Daoy (cell line): ENCODE data around the gene TMEM63C. TPM values are rescaled to one million over a fixed set of nuclear protein-coding genes. Genes with fewer than 3 reads are reported as not detected.
A peak's percentile ranks its signal among the peaks of the same experiment; 100 is the strongest.
"Not testable (repeated sequence)": the region's sequence is repeated elsewhere in the genome, so short reads cannot be mapped to it uniquely, and the experiment has no call there.

ENCODE experiments used
- DNase-seq: peaks from one replicate; pipeline ENCODE4 v3.0.0-alpha.2; 2015; ENCODE audit warnings: low read depth
- total RNA-seq: library from RNA; depleted of rRNA; stranded (reverse); fragments of >200 nt; shearing (Covaris generic); gene quantifications from 2 replicates; pipeline ENCODE4 v1.2.3, GENCODE V29; 2014

TMEM63C gene
- total RNA-seq, 1 experiment from 2014 or later = 0.63 TPM

GRCh38 chr14:77276295-77276935 is 94.8 kb downstream of the TMEM63C start:
- DNase-seq = no peak

GRCh38 chr14:77276959-77277358 is 95.4 kb downstream of the TMEM63C start:
- no peak for DNase-seq

- no peak for DNase-seq
Measured at GRCh38 chr14:77278461-77279230, 97.0 kb downstream of the TMEM63C start.

- DNase-seq = no peak
Measured at GRCh38 chr14:77279719-77280118, 98.1 kb downstream of the TMEM63C start.

GRCh38 chr14:77280921-77281320 is 99.3 kb downstream of the TMEM63C start:
- DNase-seq = not testable (repeated sequence)

- no peak for DNase-seq
Measured at GRCh38 chr14:77281852-77282410, 100.3 kb downstream of the TMEM63C start.

- no peak for DNase-seq
Measured at GRCh38 chr14:77284066-77284465, 102.5 kb downstream of the TMEM63C start.

- no peak for DNase-seq
Measured at GRCh38 chr14:77284466-77284865, 102.9 kb downstream of the TMEM63C start.

GRCh38 chr14:77286576-77286975 is 105.0 kb downstream of the TMEM63C start:
- DNase-seq = no peak

- no peak for DNase-seq
Measured at GRCh38 chr14:77290705-77291104, 109.1 kb downstream of the TMEM63C start.

- DNase-seq = no peak
Measured at GRCh38 chr14:77296155-77296554, 114.6 kb downstream of the TMEM63C start.

- DNase-seq = no peak
Measured at GRCh38 chr14:77296906-77297305, 115.3 kb downstream of the TMEM63C start.

- DNase-seq = no peak
Measured at GRCh38 chr14:77299771-77300170, 118.2 kb downstream of the TMEM63C start.

GRCh38 chr14:77301103-77301502 is 119.5 kb downstream of the TMEM63C start:
- peak; percentile 89 for DNase-seq

- DNase-seq = peak; percentile 94
Measured at GRCh38 chr14:77302926-77303325, 121.3 kb downstream of the TMEM63C start.

GRCh38 chr14:77303417-77304156 is 122.0 kb downstream of the TMEM63C start:
- peak; percentile 96 for DNase-seq

- DNase-seq = no peak
Measured at GRCh38 chr14:77305696-77306095, 124.1 kb downstream of the TMEM63C start.

- DNase-seq = no peak
Measured at GRCh38 chr14:77306416-77306815, 124.8 kb downstream of the TMEM63C start.

GRCh38 chr14:77306851-77307496 is 125.4 kb downstream of the TMEM63C start:
- DNase-seq = peak; percentile 77
